GM21529 (cell line): ENCODE measurements around the gene SMC4.
A peak's percentile ranks its signal among the peaks of the same experiment; 100 is the strongest.

Source experiments
- ATAC-seq: cut with Tn5 transposase; IDR thresholded peaks from one replicate; pipeline ENCODE4 v1.9.1; 2021; ENCODE audit not compliant: unreplicated experiment

SMC4 gene

DNA sequence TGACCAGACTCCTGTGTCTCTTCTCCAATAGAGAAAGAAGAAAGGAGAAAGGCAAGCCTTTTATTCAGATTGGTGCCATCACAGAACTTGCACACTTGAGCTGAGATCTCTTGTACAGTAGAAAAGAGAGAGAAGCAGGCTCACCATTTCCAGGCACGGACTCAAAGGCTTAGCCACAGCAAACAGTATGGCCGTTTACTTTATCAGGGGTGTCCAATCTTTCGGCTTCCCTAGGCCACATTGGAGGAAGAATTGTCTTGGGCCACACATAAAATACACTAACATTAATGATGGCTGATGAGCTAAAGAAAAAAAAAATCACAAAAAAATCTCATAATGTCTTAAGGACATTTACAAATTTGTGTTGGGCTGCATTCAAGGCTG is 5.4 kb upstream of the SMC4 start:
- ATAC-seq, result no peak

DNA sequence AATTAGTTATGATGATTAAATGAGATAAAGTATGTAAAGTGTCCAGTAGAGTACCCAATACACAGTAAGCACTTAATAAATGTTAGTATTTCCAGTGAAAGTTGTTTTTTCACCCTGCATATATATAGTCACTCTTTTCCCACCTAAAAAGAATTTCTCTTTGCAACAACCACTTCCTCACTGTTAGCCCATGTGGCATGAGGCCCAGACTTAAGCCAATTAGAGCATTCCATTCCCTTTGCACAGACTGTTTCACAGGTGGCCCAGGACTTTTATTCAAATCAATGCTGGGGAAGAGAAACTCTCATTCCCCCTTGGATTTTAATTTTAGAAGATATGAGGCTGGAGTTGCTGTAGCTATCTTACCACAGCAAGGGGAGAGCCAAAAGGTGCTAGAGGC is 4.2 kb upstream of the SMC4 start:
- ATAC-seq, result no peak

DNA sequence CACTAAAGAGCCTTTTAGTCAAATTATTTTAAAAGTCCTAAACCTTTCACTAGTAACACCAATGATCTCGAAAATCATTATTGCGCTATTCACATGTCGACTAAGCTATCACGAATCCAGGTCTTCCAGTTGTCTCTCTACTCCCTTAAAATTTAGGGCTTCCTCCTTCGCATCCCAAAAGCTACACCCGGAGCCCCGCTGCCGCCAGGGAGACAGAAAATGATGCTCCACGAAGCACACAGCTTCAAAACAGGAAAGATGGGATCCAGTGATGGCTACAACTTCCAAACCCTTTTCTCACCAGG is 678 bp upstream of the SMC4 start:
- ATAC-seq, result peak; percentile 17

DNA sequence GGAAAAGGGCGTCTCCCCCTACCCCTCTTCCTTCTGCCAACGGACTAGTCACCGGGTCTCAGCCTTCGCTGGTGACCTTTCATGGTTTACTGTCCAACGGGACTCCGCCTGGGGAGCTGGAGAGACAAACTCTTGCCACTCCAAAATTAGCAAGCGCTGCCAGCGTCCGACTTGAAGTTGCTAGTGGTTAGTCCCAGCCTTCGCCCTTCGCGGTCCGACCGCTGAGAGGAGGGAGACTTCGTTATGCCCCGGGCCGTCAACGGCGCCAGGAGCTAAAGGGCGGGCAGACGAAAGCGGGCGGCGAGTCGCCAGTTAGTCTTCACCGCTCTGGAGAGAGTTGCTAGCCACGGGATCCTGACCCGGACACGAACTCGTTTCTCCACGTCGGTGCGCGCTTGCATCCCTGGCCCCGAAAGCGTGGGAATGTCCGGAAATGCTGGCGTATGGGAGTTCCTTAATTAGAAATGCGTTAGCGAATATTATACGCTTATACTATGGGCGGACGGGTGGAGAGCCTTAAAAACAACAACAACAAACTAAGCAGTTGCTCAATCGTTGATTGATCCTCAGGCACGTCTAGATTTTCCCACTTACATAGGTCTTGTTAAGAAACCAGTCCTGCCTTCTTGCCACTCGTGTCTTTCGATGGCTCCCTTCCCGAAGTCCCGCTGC is 716 bp downstream of the SMC4 start:
- ATAC-seq, result peak; percentile 12

DNA sequence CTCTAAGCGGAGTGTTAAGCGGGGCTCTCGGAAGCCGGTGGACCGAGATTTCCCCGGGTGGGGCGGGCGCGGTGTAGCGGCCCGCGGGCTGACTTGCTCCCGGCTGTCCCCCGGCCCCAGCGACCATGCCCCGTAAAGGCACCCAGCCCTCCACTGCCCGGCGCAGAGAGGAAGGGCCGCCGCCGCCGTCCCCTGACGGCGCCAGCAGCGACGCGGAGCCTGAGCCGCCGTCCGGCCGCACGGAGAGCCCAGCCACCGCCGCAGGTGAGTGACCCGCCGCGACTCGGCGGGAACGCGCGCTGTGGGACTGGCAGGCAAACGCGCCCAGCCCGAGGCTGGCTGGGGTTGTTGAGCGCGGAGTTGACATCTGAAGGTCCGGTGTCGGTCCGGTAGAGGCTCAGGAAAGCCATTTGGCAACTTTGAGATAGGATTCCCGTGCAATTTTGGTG is 1.3 kb downstream of the SMC4 start:
- ATAC-seq, result no peak

DNA sequence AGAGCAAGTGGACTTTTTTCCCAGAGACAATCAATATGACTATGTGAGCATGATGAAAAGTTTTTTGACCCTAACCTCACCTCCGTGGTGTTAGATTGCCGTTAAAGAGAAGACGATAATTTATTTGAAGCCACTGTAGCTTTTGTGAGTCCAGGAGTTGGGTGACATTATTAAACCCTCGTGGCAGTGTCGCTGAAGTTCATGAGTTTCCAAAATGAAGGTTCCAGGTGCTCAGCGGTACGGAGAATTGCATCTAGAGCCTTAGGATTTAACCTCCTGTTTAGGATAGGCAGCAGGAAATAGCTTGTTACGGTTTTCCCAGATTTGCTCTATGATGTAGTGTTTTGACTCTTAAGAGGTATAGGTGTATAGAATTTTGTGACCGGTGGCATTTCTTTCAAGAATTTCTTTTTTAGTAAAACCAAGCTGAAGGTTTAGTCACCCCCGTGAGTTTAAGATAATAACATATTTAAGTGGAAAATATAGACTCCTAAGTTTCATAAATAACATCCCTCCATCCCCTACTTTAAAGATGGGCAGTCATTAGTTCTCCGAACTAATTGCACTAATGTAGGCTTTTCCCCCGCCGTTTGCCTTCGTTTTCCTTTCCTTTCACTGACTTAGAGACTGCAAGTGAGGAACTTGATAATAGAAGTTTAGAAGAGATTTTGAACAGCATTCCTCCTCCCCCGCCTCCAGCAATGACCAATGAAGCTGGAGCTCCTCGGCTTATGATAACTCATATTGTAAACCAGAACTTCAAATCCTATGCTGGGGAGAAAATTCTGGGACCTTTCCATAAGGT is 2.0 kb downstream of the SMC4 start:
- no peak for ATAC-seq

DNA sequence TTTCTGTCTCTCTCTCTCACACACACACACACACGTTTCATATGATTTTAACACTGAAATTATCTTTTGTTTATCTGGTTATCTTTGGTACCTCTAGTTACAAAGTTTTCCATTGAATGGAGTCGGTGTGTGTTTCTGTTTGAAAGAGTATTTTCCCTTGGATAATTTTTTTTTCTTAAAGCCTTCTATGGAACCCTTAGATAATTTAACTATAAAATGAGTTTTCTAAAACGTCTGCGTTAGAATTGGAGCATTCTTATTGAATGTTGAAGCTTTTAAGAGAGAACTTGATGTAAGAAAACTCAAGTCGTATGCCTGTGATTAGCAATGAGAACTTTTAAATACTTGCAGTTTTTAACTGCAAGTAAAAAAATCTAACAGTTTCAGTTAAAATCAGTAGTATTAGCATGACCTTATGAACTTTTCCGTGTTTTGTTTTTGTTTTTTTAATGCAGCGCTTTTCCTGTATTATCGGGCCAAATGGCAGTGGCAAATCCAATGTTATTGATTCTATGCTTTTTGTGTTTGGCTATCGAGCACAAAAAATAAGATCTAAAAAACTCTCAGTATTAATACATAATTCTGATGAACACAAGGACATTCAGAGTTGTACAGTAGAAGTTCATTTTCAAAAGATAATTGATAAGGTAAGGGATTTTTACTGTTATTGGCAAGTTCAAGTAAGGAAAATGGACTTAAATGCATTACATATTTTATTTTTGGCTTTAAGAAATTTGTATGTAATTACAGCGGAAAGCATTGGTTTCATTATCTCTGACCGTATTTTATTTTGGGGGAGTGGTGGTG is 3.0 kb downstream of the SMC4 start:
- no peak for ATAC-seq

DNA sequence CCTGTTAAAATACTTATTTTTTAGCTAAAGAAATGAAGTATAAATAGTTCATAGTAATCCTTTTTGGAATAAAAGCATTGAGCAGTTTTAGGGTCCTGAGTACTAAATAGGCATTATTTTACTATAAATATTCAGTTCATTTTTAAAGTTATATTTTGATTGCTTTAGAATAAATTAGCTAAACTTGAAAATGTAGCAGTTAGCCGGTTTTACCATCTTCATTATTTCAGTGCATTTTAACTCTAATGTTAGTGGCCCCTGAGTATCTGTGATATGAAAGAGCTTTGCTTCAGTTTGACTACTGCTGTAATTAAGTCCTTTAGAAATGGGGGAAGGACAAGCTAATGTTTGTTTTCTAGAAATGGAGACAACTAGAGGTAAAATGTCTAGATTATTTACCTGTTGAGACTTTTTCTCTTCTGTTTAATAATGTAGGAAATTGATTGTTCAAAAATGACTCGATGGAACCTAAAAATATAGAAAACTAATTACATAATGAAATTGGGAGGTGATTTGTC is 3.6 kb downstream of the SMC4 start:
- no peak for ATAC-seq

DNA sequence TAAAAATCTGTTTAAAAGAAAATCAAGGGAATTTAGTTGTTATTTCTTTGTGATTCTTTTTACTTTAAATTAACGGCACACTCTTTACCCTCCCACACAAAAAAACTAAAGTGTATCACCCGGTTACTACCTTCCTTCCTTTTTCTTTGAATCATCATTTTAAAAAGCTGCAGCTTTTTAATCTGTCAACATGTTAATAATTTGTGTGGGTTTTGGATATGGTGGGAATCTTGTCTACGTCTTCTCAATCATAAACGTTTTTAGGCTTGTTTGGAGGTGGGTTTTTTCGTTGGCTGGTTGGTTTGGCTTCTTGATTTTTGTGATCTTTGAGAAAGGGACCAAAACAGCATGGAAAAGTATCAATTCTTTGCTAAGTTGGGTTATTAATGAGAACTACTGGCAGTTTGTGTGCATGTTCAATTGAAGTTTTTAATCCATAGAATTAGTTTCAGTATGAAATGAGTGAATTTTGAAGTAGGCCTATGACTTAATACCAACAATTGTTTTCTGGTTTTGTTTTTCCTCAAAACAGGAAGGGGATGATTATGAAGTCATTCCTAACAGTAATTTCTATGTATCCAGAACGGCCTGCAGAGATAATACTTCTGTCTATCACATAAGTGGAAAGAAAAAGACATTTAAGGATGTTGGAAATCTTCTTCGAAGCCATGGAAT is 4.5 kb downstream of the SMC4 start:
- no peak for ATAC-seq

DNA sequence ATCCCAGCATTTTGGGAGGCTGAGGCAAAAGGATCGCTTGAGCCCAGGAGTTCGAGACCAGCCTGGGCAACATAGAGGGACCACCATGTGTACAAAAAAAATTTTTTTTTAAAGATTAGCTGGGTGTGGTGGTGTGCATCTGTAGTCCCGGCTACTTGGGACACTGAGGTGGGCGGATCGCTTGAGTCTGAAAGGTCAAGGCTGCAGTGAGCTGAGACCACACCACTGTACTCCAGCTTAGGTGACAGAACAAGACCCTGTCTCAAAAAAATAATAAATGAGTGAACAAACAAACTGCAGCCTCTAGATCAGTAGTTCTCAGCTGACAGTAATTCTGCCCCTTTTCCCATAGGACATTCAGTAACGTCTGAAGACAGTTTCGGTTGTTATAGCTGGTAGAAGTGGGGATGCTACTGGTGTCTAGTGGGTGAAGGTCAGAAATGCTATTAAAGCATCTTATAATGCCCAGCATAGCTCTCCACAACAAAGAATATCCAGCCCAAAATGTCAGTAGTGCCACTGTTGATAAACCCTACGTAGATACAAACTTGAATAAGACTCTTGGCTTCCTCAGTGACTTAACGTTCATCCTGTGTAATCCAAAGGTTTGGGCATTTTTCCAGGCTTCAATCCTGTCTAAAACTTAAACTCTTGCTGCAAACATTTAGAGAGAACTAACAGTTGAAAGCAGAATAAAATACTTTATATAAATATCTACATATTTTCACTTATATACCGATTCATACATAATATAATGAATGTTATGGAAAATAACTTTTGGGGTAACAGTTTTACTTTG is 10.6 kb downstream of the SMC4 start:
- ATAC-seq, result no peak

DNA sequence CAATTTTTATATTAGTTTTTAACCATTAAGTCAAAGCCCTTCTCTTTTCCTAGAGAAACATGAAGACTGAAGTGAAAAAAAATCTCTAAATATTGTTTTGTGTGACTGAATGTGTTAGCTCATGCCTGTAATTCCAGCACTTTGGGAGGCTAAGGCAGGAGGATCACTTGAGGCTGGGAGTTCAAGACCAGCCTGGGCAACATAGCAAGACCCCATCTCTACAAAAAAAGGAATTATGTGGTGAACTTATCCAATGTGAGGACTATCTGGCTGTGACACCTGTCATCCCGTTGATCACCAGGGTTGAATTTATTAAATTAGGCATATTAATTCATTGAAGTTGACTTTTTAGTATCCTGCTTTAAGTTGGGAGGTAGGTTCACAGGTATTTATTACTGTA is 13.0 kb downstream of the SMC4 start:
- ATAC-seq, result no peak

DNA sequence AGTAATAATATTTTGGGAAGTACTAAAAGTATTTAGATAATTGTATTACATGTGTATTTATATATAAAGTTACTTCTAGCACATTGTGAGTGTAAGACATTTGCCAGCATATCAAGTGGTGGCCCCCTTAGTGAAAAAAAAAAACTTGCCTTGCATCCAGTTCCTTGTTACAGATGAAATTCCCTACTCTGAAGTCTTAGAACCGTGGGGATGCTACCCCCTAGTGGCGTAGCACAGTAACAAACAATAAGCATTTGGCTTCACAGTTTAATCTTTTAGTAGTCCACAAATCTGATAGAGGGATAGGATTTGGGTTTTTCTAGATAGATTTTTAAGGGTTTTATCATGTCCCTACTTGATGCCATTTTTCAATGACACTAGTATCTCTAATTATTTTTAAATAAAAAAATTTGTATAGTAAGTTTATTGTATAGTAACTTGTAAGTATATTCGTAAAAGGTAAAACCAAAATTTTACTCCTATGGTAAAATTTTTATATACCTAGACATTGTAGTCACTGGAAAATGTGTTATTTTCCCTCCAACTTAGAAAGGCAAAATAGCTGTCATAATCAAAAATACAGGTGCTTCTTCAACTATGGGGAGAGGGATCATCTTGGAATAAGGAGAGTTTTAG is 14.3 kb downstream of the SMC4 start:
- peak; percentile 91 for ATAC-seq

DNA sequence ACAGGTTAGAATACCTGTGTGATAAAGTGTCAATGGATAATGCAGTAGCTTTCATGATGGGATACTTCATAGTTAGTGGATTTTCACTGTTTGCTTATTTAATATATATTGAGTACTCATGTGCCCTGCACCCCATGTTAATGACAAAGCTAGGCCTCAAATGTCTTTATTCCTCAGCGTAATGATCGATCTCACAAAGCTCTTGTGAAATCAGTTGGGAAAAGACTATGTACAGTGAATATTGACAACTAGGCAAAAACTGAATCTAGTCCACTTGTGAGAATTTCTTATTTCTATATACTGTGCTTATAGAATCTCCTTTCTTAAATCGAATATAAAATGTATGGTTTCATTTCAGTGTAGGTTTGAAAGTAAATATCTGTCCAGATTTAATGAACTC is 17.9 kb downstream of the SMC4 start:
- no peak for ATAC-seq

DNA sequence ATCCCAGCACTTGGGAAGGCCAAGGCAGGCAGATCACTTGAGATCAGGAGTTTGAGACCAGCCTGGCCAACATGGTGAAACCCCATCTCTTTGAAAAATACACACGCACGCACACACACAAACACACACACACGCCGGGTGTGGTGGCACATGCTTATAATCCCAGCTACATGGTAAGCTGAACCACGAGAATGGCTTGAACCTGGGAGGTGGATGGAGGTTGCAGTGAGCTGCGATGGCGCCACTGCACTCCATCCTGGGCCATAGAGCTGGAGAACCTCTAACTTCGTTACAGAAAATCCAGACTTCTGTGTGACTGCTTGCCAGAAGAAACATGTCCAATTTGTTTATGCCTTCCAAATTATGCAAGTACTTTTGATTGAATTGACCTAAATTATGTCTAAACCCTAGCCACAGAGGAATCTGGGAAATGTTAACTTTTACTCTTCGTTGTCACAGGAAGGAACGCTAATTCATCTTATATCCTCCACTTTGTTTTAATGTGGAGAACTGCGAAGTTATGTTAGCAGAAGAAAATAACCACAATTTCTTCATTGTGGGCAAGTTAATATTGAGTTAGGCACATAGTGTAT is 28.5 kb downstream of the SMC4 start:
- no peak for ATAC-seq

DNA sequence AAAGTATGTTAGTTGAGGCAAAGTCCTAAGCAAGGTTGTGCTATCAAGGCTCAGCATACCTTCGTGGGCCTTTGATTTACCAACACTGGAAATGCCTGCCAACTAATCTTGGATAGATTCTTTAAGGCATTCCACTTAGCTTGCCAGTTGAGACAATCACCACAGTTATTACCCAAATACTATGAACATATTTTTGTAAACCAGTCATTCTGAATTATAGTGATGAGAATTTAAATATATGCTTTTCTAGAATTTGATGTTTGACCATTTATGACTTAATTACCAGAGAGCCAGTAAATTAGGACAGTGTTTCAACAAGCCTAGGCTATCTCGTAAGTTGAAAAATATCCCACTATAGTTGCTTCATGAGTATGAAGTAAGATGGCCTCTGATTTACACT is 34.6 kb downstream of the SMC4 start:
- no peak for ATAC-seq

DNA sequence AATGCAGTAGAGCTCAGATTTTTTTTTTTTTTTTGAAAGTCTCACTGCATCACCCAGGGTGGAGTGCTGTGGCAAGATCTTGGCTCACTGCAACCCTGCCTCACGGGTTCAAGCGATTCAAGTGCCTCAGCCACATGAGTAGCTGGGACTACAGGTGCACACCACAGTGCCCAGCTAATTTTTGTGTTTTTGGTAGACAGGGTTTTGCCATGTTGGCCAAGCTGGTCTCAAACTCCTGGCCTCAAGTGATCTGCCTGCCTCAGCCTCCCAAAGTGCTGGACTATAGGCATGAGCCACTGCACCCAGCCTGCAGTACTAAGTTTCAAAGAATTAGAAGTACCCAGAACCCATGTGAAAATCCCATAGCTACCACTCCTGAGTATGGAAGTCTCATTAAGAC is 35.6 kb downstream of the SMC4 start:
- no peak for ATAC-seq

DNA sequence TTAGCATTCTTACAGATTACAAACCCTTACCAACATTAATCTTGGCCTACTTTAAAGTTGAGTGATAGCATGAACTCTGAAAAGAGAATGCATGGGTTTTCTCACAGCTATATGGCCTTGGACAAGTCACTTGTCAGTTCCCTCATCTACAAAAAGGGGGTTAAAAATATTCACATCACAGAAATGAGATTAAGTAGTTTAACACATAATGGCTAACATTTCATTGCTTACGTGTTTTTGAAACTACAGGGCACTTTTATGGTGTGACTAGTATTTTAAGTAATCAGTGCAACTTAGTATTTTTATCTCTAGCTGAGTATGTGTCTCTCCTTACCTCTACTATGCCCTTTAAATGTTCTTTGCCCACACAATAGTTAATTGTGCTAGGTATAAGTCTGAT is 36.3 kb downstream of the SMC4 start:
- no peak for ATAC-seq

DNA sequence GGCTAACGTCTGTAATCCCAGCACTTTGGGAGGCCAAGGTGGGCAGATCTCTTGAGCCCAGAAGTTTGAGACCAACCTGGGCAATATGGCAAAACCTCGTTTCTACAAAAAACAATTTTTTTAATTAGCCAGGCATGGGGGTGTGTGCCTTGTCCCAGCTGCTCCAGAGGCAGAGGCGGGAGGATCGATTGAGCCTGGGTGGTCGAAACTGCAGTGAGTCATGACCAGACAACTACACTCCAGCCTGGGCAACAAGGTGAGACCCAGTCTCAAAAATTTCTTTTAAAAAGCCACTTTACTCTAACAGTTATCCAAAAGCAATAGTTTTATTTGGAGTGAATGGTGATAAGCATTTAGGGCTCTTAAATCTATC is 37.6 kb downstream of the SMC4 start:
- no peak for ATAC-seq

DNA sequence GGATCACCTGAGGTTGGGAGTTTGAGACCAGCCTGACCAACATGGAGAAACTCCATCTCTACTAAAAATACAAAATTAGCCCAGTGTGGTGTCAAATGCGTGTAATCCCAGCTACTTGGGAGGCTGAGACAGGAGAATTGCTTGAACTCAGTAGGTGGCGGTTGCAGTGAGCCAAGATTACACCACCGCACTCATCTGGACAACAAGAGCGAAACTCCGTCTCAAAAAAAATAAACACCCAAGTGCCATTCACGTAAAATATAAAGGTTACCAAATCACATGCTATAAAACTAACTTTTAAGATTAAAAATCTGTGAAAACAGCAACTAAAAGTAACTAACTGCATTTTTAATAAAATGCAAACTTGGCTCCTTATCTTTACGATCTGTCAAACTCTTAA is 41.2 kb downstream of the SMC4 start:
- no peak for ATAC-seq

DNA sequence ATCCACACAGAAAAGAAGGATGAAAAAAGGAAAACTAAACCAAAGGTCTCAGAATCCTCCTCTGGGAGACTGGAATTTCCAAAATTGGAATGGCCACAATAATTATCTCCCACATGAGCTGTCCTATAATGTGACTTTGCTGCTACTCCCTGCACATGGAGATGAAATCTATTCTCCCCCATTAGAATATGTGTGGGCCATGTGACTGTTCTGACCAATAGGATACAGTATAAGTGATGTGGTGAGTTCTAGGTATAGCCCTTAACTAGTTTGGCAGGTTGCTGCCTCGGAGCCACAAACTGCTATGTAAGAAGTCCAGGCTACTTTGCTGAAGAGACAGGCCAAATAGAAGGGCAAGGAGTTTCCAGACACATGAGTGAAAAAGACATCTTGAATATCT is 45.0 kb downstream of the SMC4 start:
- ATAC-seq, result no peak
